HepG2 (cell line): ENCODE results near the gene NREP. TPM values are rescaled to one million over a fixed set of nuclear protein-coding genes. Genes with fewer than 3 reads are reported as not detected.
A peak's percentile ranks its signal among the peaks of the same experiment; 100 is the strongest.

ENCODE experiments used
- ATAC-seq: fragments of 200-7000 bp; cut with Tn5 transposase; 3 replicates; pipeline ENCODE4 v1.9.1; 2020; ENCODE audit warnings: mild to moderate bottlenecking, moderate library complexity
- BruUV-seq: library from RNA; stranded (reverse); fragments of 400-500 nt; replicated peaks from 2 replicates; lab custom pipeline; 2021; lab: Mats Ljungman, UMichigan
- CTCF ChIA-PET: fragments of 300-600 bp; formaldehyde crosslinking; extraction: SDS; loops from one replicate; lab custom pipeline; 2021; ENCODE audit warnings: low total read pairs, inconsistent platforms, low intra/inter-chr PET ratio; lab: Yijun Ruan, JAX
- POLR2A ChIA-PET: fragments of 350-600 bp; sonication (Branson Sonifier 250); formaldehyde crosslinking; loops from one replicate; lab custom pipeline; 2020; ENCODE audit warnings: antibody characterized with exemption, inconsistent platforms; lab: Yijun Ruan, JAX
- DNase-seq: peaks from one replicate; pipeline ENCODE4 v3.0.0-alpha.2; 2015; ENCODE audit warnings: low spot score
- FAIRE-seq: peaks from 3 replicates; lab custom pipeline; 2011; peaks lifted over from hg19 to GRCh38; lab: Jason Lieb, UNC
- H2AFZ ChIP-seq: one replicate; pipeline ENCODE4 v1.6.1; 2011; ENCODE audit warnings: low read length, inconsistent platforms
- H3K27ac ChIP-seq: fragments of 300-600 bp; 3 replicates; pipeline ENCODE4 v1.8.0; 2011; ENCODE audit warnings: mixed run types, mild to moderate bottlenecking, mixed read lengths, low read length, inconsistent platforms; ENCODE audit not compliant: insufficient read depth; ENCODE audit errors: extremely low read length
- H3K27me3 ChIP-seq, 2 experiments: fragments of 200-600 bp in 1 of 2; 2 replicates in 1 of 2; 3 replicates in 1 of 2; pipeline versions ENCODE4 v1.6.0 to v1.8.0; 2011; ENCODE audit warnings: low read length in 2 of 2, mild to moderate bottlenecking in 2 of 2, moderate library complexity in 2 of 2, inconsistent platforms in 1 of 2; ENCODE audit not compliant: insufficient read depth in 2 of 2, control insufficient read depth in 1 of 2
- H3K36me3 ChIP-seq, 2 experiments: fragments of 200-600 bp in 1 of 2; replicated peaks in 1 of 2; 2 replicates in 1 of 2; 3 replicates in 1 of 2; pipeline versions ENCODE4 v1.5.1 to v1.8.0; 2011; ENCODE audit warnings: low read length in 2 of 2, inconsistent platforms in 1 of 2; ENCODE audit not compliant: insufficient read depth in 2 of 2, control insufficient read depth in 1 of 2
- H3K4me1 ChIP-seq: 2 replicates; pipeline ENCODE4 v1.5.1; 2012; ENCODE audit warnings: low read length, inconsistent platforms; ENCODE audit not compliant: insufficient read depth
- H3K4me2 ChIP-seq: 2 replicates; pipeline ENCODE4 v1.6.0; 2011; ENCODE audit warnings: low read depth, low read length, inconsistent platforms
- H3K4me3 ChIP-seq, 3 experiments: fragments of 200-600 bp in 1 of 3; sonication (generic), shearing (Covaris generic) in 1 of 3; replicated peaks in 1 of 3; 2 replicates each; pipeline ENCODE4 v1.5.1; 2011 to 2016; ENCODE audit warnings: low read length in 3 of 3, inconsistent platforms in 2 of 3, low read depth in 2 of 3, mild to moderate bottlenecking in 2 of 3, control low read depth in 1 of 3, mixed read lengths in 1 of 3; ENCODE audit not compliant: insufficient read depth in 1 of 3
- H3K79me2 ChIP-seq: one replicate; pipeline ENCODE4 v1.6.1; 2011; ENCODE audit warnings: low read length, inconsistent platforms; ENCODE audit not compliant: insufficient read depth
- H3K9ac ChIP-seq: 2 replicates; pipeline ENCODE4 v1.6.0; 2011; ENCODE audit warnings: mild to moderate bottlenecking, low read depth, low read length, inconsistent platforms; ENCODE audit not compliant: insufficient read depth
- H3K9me3 ChIP-seq: 2 replicates; pipeline ENCODE4 v1.5.1; 2012; ENCODE audit warnings: mild to moderate bottlenecking, low read length
- H4K20me1 ChIP-seq: 2 replicates; pipeline ENCODE4 v1.6.0; 2011; ENCODE audit warnings: inconsistent platforms, mild to moderate bottlenecking, low read length, moderate library complexity; ENCODE audit not compliant: insufficient read depth
- HOXA9 ChIP-seq: sonication (generic); formaldehyde crosslinking; IDR thresholded peaks from 2 replicates; pipeline ENCODE4 v1.8.1; 2022; ENCODE audit warnings: missing genetic modification reagents, mild to moderate bottlenecking, moderate library complexity, borderline replicate concordance
- MAFG ChIP-seq: sonication (generic); formaldehyde crosslinking; IDR thresholded peaks from 2 replicates; pipeline ENCODE4 v1.5.1; 2020; ENCODE audit warnings: mild to moderate bottlenecking, missing genetic modification reagents
- MTA1 ChIP-seq: sonication (generic); formaldehyde crosslinking; IDR thresholded peaks from 2 replicates; pipeline ENCODE4 v1.4.0; 2020; ENCODE audit warnings: missing genetic modification reagents, mild to moderate bottlenecking, borderline replicate concordance
- PCBP1 ChIP-seq: fragments of 200-400 bp; formaldehyde crosslinking; IDR thresholded peaks from 2 replicates; pipeline ENCODE4 v1.6.1; 2017; ENCODE audit warnings: mild to moderate bottlenecking, low read depth, low read length, borderline replicate concordance
- SALL1 ChIP-seq: sonication (generic); formaldehyde crosslinking; IDR thresholded peaks from 2 replicates; pipeline ENCODE4 v1.8.0; 2022; ENCODE audit warnings: mild to moderate bottlenecking, missing genetic modification reagents
- SCMH1 ChIP-seq: sonication (generic); formaldehyde crosslinking; IDR thresholded peaks from 2 replicates; pipeline ENCODE4 v1.9.0; 2021; ENCODE audit warnings: missing genetic modification reagents, mild to moderate bottlenecking, borderline replicate concordance
- SMAD9 ChIP-seq: sonication (generic); formaldehyde crosslinking; IDR thresholded peaks from 2 replicates; pipeline ENCODE4 v1.5.1; 2020; ENCODE audit warnings: mild to moderate bottlenecking, missing genetic modification reagents
- ZNF143 ChIP-seq: sonication (generic); formaldehyde crosslinking; IDR thresholded peaks from 2 replicates; pipeline ENCODE4 v1.4.0; 2020; ENCODE audit warnings: missing genetic modification reagents
- WGBS: methylation state at CpG from one replicate; pipeline ENCODE4 v1.1.6; 2017; ENCODE audit warnings: low lambda C conversion rate; 5-methylcytosine and 5-hydroxymethylcytosine counted together
- in situ Hi-C: cut with HindIII; loops from 2 replicates; pipeline ENCODE4 v1.10.0; 2017; ENCODE audit warnings: low pct_unique_long_range_greater_than_20kb; ENCODE audit not compliant: extremely low pct_ligation_motif_present
- intact Hi-C: fragments of 100-400 bp; cut with micrococcal nuclease; formaldehyde crosslinking; loops from one replicate; pipeline ENCODE4 v1.10.0; 2022; ENCODE audit not compliant: unreplicated experiment
- polyA plus RNA-seq, 8 experiments: library from polyadenylated mRNA; depleted of rRNA in 3 of 8; stranded (reverse) in 7 of 8; unstranded in 1 of 8; fragments of >200 nt; fragmentation: Illumina TruSeq in 4 of 8; extraction: Trizol in 4 of 8; gene quantifications; 2 replicates each; pipeline versions ENCODE4 v1.2.1 to v1.2.3, GENCODE V29; 2011 to 2016; ENCODE audit warnings: low read depth in 4 of 8, missing spikeins in 1 of 8, mixed read lengths in 1 of 8; ENCODE audit not compliant: insufficient read depth in 1 of 8
- total RNA-seq, 5 experiments: library from RNA; depleted of rRNA; stranded (reverse); fragments of >200 nt; fragmentation: Illumina TruSeq; extraction: Trizol; gene quantifications; 2 replicates each; pipeline ENCODE4 v1.2.3, GENCODE V29; 2016; ENCODE audit warnings: low read depth in 1 of 5
- TF ChIP-seq, protein P1 (sequence below): sonication (generic); formaldehyde crosslinking; conservative IDR thresholded peaks from 2 replicates; pipeline ENCODE4 v1.4.0; 2020; ENCODE audit warnings: mild to moderate bottlenecking, missing genetic modification reagents, moderate library complexity

The NREP gene
- total and polyA plus RNA-seq, 2 of the 13 experiments (the other 11 are each of a cell fraction or from before 2014, with no cell fraction given), result 40.5 to 102 TPM

DNA sequence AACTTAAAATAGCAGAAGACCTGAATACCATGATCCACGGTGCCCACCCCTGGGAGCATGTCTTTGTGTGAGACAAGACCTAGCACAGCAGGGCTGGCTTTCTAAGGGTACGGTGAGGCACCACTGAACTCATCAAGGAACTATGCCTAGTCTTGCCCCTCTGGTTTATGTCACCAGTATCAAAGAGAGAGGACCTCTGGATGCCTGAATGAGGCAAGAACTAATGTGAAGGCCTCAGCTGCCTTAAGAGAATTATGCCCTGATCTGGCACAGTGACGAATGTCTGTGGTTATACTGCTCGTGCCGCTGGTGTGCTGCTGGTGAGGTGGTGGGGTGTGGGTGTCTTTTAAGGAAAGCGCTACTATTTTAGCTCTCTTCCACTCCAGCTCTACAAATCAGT, 23.0 kb downstream of the NREP start:
- Histone ChIP-seq H3K27me3 (no peaks in the 10 kb centered on the region), H3K36me3 (peaks cover 2 to 5% of the 10 kb centered on the region in 2 experiments; a peak in 3 of 5 replicates), H3K9ac (no peak overlapping the region), H3K4me2 (peak overlapping the region; percentile 29), H3K4me3 (no peak overlapping the region), H4K20me1 (no peaks in the 10 kb centered on the region), H3K9me3 (no peaks in the 10 kb centered on the region), H3K27ac (peak overlapping the region; percentile 59), H2AFZ (no peak overlapping the region), H3K4me1 (peaks cover 89% of the 10 kb centered on the region), H3K79me2 (no peaks in the 10 kb centered on the region)
- ATAC-seq (no peak), DNase-seq (no peak), FAIRE-seq (no peak)
- ChIA-PET POLR2A (interaction anchor here (1.1 kb wide), 1 partner anchor 9 kb away, joined by 4 read pairs; no protein-coding TSS in a partner anchor), CTCF (no interaction called here)
- intact Hi-C loops (no loop called here), in situ Hi-C loops (no loop called here)
- TF ChIP-seq MTA1 (CRISPR knock-in tag) (no peak), MAFG (CRISPR knock-in tag) (no peak), ZNF143 (CRISPR knock-in tag) (no peak), SALL1 (CRISPR knock-in tag) (peak; percentile 28; the same call in 1 of the 2 replicates), SCMH1 (no peak), SMAD9 (CRISPR knock-in tag) (no peak), HOXA9 (CRISPR knock-in tag) (no peak), PCBP1 (no peak)
- TF ChIP-seq, protein P1, sequence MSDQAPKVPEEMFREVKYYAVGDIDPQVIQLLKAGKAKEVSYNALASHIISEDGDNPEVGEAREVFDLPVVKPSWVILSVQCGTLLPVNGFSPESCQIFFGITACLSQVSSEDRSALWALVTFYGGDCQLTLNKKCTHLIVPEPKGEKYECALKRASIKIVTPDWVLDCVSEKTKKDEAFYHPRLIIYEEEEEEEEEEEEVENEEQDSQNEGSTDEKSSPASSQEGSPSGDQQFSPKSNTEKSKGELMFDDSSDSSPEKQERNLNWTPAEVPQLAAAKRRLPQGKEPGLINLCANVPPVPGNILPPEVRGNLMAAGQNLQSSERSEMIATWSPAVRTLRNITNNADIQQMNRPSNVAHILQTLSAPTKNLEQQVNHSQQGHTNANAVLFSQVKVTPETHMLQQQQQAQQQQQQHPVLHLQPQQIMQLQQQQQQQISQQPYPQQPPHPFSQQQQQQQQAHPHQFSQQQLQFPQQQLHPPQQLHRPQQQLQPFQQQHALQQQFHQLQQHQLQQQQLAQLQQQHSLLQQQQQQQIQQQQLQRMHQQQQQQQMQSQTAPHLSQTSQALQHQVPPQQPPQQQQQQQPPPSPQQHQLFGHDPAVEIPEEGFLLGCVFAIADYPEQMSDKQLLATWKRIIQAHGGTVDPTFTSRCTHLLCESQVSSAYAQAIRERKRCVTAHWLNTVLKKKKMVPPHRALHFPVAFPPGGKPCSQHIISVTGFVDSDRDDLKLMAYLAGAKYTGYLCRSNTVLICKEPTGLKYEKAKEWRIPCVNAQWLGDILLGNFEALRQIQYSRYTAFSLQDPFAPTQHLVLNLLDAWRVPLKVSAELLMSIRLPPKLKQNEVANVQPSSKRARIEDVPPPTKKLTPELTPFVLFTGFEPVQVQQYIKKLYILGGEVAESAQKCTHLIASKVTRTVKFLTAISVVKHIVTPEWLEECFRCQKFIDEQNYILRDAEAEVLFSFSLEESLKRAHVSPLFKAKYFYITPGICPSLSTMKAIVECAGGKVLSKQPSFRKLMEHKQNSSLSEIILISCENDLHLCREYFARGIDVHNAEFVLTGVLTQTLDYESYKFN, result no peak
- BruUV-seq, result no TSS peak
- WGBS, result 90% methylated on average over 5 of the region's 6 CpGs
